Measurements from ENCODE around the gene ARRB1.
A peak's percentile ranks its signal among the peaks of the same experiment; 100 is the strongest.

Gene ARRB1

DNA sequence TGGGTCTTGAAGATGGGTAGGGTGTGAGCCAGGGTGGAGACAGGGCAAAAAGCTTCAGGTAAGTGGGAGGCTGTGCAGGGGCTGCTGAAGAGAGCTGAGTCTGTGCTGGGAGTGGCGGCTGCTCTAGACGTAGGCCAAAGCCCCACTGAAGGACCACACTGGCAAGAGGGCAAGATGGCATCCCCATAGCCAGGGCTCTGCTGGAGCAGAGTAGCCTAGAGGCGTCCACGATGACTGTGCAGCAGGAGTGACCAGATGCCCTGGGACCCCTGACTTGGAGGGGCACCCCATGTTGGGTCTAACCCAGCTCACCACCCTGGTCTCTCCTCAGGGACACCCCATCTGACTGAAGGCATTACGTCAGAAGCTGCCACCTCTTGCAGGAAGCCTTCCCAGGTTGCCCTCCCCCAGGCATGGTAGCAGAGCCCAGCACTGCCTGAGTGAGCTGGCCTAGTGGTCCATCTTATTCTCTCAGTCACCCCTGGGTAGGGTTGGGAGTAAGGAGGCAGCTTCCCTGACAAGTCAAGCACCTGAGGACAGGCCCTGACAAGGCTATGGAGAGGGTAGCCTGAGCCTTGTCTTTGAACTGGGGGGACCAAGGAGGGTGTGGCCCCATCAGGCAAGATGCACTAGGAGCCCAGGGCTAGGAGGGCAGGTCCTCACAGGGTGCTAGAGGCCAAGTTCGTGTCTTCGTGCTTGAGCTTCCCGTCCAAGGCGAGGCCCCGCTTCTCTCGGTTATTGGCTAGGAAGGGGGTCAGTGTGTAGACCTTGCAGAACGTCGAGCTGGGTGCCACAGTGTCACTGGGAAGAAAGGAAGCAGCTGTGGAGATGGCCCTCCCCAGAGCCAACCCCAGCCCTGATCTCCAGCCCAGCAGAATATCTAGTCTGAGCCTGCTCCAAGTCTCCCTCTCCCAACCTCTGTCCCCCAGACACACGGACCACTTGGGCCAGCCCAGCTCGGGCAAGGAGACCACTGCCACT is 77.8 kb downstream of the ARRB1 start:
- no peak for DNase-seq

DNA sequence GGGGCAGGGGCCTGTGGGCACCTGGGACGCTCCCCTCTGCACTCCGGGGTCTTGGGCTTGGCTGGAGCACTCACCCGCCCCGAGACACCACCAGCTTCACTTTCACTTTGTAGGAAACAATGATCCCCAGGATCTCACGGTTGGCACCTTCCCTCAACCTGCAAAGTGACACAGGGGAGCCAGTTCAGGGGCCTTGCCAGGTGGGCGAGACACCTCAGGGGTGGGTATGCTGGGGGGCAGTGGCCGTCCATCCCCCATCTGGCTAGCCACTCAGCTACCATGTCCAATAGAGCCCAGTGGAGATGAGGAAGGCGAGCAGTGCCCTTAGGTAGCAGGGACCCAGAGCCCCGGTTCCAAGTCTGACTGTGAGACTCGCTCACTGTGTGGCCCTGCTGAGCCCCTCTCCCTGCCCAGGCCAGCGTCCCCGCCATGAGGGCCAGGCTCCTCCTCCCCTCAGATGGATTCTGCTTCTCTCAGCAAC is 78.6 kb downstream of the ARRB1 start:
- no peak for DNase-seq

DNA sequence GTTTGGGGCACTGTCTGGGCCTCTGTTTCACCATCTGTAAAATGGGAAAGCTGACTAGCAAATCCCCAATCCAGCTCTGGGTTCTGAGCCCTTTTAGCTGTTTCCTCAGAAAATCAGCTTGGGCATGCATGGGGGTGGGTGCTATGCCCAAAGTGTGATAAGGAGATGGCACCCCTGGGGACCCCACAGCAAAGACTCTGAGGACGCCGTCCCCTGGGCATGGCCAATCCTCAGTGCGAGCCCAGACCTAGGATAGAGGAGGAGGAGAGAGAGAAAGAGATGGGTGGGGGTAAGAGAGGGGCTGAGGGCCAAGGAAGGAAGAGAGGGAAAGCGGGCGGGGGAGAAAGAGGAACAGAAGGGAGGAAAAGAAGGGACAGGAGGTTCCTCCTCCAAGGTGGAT is 79.1 kb downstream of the ARRB1 start:
- no peak for DNase-seq

DNA sequence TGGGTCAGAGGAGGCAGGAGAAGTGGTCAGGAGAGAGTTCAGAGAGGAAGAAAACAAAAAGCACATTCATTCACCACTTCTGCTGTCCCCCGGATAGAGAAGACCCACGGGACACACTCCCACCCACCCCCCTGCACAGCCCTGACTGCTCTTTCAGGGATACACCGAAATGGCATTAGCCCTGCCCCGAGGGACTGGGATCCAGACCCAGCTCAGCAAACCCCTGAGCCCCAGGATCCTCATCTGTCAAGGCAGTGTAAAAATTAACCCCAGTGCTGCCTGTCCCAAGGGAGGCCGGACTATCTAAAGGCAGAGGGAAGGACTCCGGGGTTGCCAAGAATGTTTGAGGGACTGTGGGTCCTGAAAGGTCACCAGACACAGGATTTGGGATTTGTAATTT is 79.7 kb downstream of the ARRB1 start:
- DNase-seq: no peak

DNA sequence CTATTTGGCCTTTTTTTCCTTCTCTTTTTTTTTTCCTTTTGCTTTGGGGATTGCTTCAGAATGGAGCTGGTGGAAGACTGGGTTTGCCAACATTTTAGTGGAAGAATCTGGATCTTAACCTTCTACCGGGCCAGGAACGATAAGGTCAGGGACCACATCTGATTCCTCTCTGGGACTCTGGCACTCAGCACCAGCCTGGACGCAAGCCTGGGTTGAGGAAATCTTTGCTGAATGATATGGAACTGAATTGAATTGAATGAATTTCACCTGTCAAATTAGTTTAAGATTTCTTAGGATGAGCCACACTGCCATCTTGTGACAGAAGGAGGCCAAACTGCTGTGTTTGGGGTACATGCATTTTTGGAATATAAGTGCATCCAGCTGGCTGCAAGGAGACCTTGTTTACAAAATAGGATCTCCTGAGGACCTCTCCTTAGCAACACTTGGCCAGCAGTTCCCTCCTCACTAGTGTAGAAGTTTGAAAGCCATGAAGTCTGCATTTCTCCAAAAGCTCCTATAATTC is 80.5 kb downstream of the ARRB1 start:
- no peak for DNase-seq

DNA sequence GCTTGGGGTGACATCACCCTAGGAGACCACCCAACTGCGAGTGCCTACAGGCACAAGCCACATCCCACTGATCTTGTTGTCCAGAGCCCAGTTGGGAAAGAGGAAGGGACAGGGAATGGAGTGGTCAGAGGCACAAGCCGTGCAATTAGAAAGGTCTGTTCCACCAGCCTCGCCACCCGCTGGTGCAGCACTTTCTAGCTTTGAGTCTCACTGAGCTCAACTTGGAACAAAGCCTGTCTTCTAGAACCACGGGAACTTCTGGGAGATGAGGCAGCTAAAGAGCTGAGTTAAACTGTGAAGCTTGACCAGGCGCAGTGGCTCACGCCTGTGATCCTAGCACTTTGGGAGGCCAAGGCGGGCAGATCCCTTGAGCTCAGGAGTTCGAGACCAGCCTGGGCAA is 81.6 kb downstream of the ARRB1 start:
- DNase-seq: no peak

DNA sequence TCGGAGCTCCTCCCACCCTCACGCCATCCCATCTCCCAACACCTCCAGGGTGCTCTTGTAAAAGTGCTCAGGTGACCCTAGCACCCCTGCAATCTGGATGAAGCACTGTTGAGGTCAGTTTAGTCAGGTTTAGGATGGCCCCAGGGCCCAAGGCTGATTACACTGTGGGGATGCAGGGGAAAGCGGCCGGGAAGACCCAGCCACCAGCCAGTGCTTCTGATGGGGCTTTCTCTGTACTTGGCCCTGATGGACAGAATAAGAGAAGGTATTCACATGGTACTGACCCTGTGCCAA is 82.1 kb downstream of the ARRB1 start:
- DNase-seq: no peak

DNA sequence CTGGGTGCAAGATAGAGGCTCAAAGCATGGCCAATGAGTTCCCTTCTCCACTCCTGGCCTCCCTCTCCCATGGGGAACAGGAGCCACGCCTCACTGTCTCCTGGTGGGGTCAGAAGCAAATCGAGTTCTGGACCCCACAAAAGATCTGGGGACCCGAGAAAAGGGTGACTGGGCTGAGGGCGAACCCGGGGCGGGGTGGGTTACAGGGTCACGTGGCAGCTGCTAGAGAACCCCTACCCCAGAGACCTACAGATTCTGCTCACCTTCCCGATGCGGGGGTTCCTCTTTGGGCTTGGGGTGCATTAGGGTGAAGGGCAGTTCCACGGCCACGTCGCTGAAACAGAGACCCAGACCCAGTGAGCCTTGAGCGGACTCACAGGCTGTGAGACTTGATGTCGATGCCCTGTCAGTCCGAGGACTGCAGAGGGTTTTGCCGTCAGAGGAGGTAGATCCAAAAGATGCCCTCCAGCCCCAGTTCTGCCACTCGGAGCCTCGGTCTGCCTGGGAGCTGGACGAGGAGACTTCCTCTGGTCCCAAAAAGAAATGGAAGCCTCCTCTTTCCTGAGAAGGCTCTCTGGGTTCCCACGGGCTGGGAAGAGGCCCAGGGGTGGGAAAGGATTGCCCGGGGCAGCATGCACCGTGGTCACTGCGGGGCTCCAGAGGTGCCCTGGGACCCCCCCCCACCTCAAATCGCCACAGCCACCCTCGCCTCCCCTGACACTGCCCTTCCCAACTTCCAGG is 82.7 kb downstream of the ARRB1 start:
- no peak for DNase-seq

DNA sequence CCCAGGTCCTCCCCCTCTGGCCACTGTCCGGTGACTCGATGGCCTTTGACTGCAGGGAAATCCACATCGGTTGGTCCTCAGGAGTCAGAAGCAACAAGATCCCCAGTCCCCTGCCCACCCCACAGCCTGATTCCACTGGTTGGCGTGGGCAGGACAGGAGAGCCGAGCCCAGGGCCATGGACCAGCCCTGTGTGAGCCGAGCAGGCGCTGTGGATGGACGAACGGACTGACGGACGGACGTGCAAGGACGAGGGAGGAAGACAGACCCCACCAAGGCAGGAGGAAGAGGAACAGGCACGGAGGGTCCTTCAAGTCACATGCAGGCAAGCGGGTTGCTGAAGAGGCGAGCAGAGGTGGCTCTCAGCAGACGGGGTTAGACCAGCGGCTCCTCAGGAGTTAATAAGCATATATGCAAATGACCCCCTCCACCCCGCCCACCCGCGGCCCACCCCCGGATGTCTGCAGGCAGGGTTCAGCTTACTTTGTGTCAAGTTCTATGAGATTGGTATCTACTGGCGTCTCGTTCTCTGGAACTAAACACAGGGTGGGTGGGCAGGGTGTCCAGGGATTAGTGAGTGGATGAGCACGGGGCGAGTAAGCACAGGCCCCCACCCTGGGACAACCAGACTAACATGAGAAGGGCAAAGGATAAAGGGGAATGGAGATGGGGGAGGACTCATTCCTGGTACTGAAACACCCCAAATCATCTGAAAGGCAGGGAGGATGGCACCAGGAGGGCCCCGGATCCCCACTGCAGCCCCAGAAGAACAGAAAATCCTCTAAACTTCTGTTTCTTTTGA is 84.1 kb downstream of the ARRB1 start:
- DNase-seq: no peak

DNA sequence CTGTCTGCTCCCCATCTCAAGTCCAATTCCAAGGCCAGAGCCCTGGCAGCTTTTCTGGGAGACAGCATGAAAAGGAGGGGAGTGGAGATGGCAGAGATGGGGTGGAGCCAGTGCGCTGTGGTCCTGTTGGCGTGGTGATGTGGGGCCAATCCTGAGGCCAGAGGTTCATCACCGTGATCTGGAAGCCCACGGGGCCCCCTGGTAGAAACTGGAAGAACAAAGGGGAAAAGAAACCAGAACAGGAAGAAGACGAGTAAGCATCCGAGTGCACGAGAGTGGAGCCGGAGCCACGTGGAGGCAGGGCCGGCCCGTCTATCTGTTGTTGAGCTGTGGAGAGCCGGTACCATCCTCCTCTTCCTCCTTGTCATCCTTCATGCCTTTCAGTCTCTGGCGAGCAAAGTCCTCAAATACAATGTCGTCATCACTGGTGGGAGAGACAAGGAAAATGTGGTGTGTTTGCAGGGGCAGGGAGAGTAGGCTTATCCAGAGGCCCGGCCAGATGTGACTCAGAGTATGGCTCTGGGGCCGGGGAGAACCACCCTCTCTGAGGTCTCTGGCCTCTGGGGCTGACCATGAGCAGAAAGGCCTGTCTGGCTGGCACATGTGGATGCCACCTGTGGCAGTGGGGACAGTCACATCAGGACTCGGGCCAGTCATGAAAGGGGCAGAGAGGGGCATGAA is 85.5 kb downstream of the ARRB1 start:
- DNase-seq: no peak

DNA sequence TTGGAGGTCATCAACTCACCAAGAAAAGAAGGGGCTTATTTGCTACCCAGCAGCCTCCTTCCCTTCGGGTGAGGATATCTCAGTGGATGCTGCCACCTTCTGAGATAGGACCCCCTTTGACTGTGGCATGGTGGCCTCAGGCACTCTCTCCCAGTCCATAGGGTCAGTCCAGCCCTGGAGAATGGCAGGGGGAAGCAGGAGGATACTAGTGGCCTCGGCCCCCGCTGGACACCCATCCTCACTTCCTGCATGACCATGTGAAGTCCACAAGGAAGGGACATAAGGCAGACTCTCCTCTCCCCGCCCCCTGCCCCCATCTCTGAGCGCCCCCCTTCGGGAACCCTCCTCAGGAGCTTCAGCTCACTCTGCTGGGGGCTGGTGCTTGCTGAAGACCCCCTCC is 86.5 kb downstream of the ARRB1 start:
- DNase-seq: no peak

DNA sequence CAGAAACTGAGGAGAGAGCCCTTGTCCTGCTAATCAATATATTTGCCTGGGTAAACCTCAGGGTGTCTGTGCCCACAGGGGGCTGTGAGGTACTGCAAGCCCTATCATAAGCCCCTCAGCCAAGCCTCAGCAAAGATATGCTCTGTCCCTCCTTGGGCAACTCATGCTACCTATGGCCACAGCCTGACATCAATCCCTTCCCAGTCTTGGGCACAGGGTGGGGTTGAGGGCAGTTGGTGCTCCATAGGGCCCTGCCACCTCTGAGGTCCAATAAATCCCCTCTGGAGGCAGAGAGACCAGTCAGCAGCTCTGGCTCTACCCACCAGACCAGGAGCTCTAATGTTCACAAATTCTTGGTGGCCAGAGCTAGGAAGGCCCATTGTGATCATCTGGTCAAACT is 87.1 kb downstream of the ARRB1 start:
- no peak for DNase-seq

DNA sequence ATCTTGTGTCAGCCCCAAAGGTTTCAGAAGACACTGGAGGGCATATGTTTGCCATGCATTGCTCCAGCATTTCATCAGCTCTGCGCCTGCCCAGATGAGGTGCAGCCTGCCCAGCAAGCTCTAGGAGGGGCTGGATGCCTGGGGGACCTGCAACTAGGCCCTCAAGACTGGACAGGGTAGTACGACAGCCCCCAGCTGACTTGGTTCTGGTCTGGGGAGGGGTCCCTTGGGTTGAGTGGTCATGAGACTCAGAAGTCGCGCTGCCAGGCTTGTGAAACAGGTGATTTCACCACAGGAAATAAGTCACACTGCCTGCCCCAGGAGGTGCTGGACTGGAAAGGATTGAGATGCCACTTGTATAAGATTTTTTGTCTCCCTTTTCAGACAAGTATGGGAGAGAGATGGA is 87.5 kb downstream of the ARRB1 start:
- peak; percentile 20 for DNase-seq

DNA sequence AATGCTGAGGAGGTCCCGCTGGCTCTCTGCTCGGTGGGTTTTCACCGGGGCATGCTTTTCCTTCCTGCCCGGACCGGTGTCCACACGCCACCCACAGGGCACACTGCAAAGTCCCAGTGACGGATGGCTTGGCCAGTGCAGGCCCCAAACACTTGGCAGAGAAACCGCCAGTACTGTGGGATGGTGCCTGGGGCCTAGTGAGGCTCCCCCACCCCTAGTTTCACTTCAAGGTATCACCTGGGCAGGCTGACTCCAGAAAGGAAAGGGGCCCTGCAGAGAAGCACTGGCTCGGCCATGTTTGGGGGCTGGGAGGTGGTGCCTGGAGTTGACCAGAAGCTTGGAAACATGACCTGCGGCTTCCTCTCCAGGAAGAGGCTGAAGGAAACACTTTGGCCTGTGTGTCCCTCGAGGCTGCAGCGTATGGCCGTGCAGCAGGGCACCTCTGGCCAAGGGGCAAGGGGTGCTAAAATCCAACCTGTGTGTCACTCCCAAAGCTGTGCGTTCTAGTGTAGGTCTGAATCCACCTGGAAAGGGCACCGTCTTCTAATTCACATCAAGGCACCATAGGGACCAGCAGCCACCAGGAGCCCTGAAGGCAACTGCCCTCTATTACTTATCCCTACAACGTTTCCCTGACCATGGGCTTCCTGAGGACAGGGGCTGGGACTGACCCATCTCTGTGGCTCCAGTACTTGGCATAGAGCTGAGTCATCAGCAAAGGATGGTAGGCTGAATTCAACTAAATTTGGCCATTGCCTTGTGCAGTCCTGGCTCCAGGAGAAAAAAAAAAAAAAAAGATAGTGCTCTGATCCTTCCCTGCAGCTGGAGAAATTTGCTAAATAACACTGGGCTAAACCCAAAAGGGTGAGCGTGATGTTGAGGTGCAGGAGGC is 88.3 kb downstream of the ARRB1 start:
- DNase-seq: no peak

DNA sequence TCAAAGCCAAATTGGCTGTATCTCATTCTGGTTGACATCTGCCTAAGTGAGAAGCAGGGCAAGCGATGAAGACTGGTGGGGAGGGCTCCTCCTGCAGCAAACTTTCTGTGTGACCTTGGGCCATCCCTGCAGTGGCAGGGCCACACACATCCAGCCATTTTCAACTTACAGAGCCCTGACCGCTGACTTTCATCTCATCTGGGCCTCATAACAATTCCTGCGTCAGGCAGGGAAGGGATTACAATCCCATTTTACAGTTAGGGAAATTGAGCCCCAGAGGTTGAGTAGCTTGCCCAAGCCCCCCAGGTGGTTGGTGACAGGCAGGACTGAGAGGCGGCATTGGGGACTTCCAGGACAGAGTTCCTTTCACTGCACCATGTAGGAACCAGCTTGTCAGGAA is 89.0 kb downstream of the ARRB1 start:
- no peak for DNase-seq

DNA sequence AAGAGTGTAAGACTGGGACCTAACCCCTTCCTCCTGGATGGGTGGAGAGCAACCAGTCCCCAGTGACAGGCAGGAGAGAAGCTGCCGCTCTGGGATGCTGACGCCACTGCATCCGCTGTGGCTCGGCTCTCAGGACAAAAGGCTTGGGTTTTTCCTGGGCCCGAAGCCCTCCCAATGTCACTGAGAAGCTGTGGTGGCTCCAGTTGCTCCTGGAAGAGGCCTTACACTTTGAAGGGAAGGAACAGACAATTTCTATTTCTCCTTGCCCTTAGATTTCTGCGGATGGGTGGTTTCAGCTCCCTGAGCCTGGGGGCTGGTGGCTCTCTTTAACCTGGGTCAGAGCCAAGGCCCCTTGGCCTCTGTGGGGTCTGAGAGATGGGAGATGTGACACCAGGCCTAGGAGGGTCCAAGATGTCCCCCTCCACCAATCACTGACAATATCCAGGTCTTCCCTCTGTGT is 89.5 kb downstream of the ARRB1 start:
- no peak for DNase-seq

DNA sequence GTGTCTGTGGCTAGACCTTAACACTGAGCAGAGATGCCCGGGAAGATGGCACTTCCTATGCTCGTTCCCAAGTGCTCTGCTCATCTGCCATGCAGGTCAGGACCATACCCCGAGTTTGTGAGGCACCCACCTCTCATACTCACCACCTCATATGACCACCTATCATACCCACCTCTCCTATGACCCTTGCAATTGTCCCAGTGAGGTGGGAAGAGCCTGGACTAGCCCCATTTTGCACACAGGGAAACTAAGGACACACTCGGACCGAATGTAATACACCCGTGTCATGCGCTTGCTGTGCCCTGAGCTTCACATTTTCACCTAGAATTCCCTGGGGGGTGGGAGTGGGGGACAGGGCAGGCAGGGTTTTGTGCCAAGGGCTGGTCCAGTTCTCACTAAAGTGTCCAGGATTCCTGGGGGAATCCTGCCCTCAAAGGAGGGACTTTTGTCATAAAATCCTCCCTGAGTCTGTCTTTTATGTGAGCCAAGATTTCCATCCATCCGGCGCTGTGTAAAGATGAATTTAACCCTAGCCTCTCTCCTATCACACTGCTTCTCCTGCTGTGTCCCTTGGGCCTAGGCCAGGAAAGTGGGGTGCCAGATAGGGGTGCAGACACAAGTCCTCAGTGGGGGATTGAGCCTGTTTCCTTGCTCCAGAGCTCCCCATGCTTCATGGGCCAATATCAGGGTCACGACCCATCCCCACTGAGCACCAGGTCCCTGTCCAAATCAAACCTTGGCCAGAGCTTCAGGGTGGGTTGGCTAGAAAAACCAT is 90.9 kb downstream of the ARRB1 start:
- DNase-seq: no peak

DNA sequence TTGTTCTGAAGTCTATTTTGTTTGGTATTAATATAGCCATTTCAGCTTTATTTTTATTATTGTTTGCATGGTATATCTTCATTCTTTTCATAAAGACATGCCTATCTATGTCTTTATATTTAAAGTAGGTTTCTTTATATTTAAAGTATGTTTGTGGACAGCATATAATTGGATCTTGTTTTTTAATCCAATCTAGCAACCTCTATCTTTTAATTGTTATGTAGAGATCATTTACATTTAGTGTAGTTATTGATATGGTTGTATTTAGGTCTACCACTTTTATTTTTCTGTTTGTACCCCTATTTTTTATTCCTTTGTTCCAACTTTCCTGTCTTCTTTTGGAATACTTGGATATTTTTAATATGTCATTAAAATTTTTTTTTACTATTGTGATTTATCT is 97.1 kb downstream of the ARRB1 start:
- DNase-seq: no peak

DNA sequence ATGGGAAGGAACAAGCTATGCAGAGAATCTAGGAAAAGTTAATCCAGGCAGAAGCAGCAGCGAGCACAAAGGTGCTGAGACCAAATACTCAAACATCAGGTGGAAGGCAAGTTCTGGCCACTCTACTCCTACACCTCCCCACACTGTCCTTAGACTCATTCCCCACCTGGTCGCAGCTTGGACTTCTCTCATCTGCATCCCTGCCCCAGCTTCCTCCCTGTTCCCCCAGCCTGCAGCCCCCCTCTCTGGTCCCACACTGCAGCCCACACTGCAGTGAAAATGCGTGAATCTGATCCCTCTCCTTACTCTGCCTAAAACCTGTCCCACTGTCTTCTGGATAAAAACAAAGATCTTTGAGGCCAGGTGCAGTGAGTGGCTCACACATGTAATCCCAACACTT is 101.8 kb downstream of the ARRB1 start:
- no peak for DNase-seq

DNA sequence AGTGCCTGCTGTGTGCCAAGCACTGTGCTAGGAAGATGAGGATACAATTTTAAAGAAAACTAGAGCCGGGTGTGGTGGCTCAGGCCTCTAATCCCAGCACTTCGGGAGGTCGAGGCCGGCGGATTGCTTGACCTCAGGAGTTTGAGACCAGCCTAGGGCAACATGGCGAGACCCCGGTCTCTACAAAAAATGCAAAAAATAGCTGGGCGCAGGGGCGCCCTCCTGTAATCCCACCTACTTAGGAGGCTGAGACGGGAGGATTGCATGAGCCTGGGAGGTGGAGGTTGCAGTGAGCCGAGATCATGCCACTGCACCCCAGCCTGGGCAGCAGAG is 102.6 kb downstream of the ARRB1 start:
- DNase-seq: no peak
